GM11168 (cell line): ENCODE data around the gene ZFP82.

Experiments used
- in situ Hi-C: fragments of 300-500 bp; cut with MboI; formaldehyde crosslinking; loops from one replicate; pipeline ENCODE4 v1.12.0; 2022; ENCODE audit warnings: low sequenced_read_pairs; ENCODE audit not compliant: unreplicated experiment

ZFP82 gene

GRCh38 chr19:36418287-36419001 is at the start of gene ZFP82:
ZFP82 (minus strand) TSS chr19:36418644; CDS start chr19:36409789, 8,855 bp downstream.
- in situ Hi-C loops, result no loop called here

GRCh38 chr19:36460046-36460445 is 41.6 kb upstream of the ZFP82 start:
- in situ Hi-C loops, result no loop called here

- in situ Hi-C loops, result no loop called here
These were observed 38.4 kb upstream of the ZFP82 start for GRCh38 chr19:36456831-36457230.

- in situ Hi-C loops, result no loop called here
These were observed 30.7 kb upstream of the ZFP82 start for GRCh38 chr19:36449059-36449670.

- in situ Hi-C loops, result no loop called here
These were observed 22.9 kb upstream of the ZFP82 start for GRCh38 chr19:36441339-36441738.

- in situ Hi-C loops, result no loop called here
These were observed 18.1 kb upstream of the ZFP82 start for GRCh38 chr19:36436531-36436930.

GRCh38 chr19:36423925-36424324 is 5.5 kb upstream of the ZFP82 start:
- in situ Hi-C loops, result no loop called here

GRCh38 chr19:36421749-36422481 is 3.5 kb upstream of the ZFP82 start:
- in situ Hi-C loops, result no loop called here

- in situ Hi-C loops, result no loop called here
These were observed 2.7 kb upstream of the ZFP82 start for GRCh38 chr19:36420961-36421748.

- in situ Hi-C loops, result no loop called here
These were observed 625 bp downstream of the ZFP82 start for GRCh38 chr19:36417752-36418286.

GRCh38 chr19:36409841-36410240 is 8.6 kb downstream of the ZFP82 start:
- in situ Hi-C loops, result no loop called here

- in situ Hi-C loops, result no loop called here
These were observed 10.3 kb downstream of the ZFP82 start for GRCh38 chr19:36408101-36408500.

- in situ Hi-C loops, result no loop called here
These were observed 13.9 kb downstream of the ZFP82 start for GRCh38 chr19:36404498-36404897.

GRCh38 chr19:36401475-36401874 is 17.0 kb downstream of the ZFP82 start:
- in situ Hi-C loops, result no loop called here

GRCh38 chr19:36398571-36398970 is 19.9 kb downstream of the ZFP82 start:
- in situ Hi-C loops, result no loop called here

GRCh38 chr19:36392916-36393673 is 25.3 kb downstream of the ZFP82 start:
- in situ Hi-C loops, result no loop called here

GRCh38 chr19:36379510-36379819 is 39.0 kb downstream of the ZFP82 start:
- in situ Hi-C loops, result no loop called here

GRCh38 chr19:36378625-36379509 is 39.6 kb downstream of the ZFP82 start, which contains the start of gene ZFP14:
ZFP14 (minus strand) TSS chr19:36379201; CDS start chr19:36367892, 11,309 bp downstream.
- in situ Hi-C loops, result no loop called here
